ENCODE measurements around the gene CCM2.
A peak's percentile ranks its signal among the peaks of the same experiment; 100 is the strongest.
"Not testable (repeated sequence)": the region's sequence is repeated elsewhere in the genome, so short reads cannot be mapped to it uniquely, and the experiment has no call there.

The CCM2 gene

GRCh38 chr7:44981035-44981706, 18.8 kb upstream of the CCM2 start:
- no peak for DNase-seq (ENCODE audit: low read depth, low spot score)

DNA sequence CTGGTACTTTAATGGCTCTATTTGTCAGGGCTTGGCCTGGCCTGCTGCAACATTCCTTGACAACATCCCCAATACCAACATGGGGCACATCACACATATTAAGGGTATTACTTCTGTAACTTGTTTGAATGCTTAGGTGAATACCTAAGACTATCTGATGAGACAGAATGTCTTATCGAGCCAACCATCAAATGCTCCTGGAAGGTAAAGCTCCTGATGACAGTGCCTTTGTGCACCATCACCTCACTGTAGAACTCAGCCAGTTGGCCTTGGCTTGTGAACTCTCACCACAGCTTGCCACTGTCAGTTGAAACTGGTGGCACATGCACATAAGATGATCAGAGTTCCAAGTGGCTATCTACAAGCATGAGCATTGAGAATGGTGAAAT, 17.5 kb upstream of the CCM2 start:
- DNase-seq (ENCODE audit: low read depth, low spot score): no peak

GRCh38 chr7:44982970-44983369, 17.0 kb upstream of the CCM2 start:
- no peak for DNase-seq (ENCODE audit: low read depth, low spot score)

- no peak for DNase-seq (ENCODE audit: low read depth, low spot score)
Measured at GRCh38 chr7:44983742-44984477, 16.1 kb upstream of the CCM2 start.

DNA sequence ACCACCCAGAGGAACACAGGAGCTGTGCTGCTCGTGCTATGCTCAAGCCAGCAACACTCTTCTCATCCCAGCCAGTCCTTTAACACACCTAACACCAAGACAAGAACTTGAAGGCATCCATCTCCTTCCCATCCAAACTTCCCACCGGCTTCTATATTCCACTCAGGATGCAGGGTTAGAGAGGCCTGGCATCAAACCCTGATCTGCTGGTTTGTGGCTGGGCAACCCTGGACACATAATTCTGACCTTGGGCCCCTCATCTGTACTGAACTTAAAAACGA, 15.6 kb upstream of the CCM2 start:
- DNase-seq (ENCODE audit: low read depth, low spot score): no peak

DNA sequence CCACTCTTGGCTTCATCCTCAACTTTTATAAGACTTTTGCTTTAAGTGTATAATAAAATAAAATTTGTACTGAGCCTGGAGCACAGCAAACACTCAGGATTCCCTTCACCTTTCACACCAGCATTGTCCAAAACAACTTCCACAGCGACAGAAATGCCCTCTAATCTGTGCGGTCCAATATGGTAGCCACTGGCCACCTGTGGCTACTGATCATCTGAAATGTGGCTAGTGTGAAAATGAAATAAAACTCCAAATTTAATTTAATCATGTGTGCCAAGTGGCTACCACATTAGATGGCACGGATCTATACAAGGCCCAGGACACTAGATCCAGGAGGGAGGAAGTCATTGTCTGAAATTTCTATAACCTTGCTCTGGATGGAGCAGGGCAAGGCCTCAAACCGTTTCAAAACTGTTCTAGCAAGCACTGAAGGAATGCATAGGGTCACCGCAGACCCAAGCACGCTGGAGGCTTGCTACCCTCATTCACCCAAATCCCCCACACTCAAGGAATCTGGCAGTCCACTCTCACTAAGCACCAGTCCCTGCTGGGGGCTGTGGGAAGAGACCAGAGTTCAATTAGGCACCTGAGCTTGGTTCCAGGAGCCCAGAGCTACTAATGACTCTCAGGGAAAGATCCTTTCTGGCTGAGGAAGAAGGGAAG, 14.8 kb upstream of the CCM2 start:
- no peak for DNase-seq (ENCODE audit: low read depth, low spot score)

GRCh38 chr7:44985900-44986217, 14.1 kb upstream of the CCM2 start:
- no peak for DNase-seq (ENCODE audit: low read depth, low spot score)

DNA sequence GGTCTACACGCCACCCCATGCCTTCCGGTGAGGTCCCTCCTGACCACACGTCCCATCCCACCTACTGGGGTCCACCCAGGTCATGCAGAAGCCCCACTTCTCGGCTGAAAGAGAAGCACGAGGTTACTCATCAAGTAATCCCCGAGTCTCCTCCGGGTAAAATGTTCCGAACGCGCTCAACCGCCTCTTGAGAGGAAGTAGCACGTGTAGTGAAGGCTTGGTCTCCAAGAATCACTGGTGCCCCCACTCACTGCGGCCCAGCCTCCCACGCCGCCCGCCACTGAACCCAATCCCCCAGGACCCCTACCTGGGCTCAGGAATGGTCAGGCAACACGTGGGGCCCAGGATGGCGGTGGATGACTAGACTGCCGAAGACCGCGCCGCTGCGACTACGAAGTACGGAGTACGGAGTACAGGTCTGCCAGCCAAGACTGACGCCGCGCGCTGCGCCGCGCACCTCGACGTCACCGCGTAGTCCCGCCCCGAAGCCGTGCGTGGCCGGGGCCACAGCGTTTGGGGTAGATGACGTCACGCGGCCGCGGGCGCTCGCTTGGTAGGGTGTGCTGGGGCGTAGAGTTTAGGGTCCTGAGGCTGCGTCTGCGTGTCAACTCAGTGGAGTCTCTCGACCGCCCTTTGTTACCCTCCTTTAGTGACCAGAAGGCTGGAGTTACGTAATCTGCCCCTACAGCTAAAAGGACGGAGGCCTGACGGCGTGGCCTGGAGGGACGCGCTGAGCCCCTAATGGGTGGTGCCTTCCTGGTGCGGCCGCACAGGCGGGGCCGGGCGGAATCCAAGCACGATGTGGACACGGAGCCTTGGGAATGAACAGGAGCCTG, 13.6 kb upstream of the CCM2 start:
- DNase-seq (ENCODE audit: low read depth, low spot score): peak; percentile 88

GRCh38 chr7:44987457-44987856, 12.5 kb upstream of the CCM2 start:
- no peak for DNase-seq (ENCODE audit: low read depth, low spot score)

DNA sequence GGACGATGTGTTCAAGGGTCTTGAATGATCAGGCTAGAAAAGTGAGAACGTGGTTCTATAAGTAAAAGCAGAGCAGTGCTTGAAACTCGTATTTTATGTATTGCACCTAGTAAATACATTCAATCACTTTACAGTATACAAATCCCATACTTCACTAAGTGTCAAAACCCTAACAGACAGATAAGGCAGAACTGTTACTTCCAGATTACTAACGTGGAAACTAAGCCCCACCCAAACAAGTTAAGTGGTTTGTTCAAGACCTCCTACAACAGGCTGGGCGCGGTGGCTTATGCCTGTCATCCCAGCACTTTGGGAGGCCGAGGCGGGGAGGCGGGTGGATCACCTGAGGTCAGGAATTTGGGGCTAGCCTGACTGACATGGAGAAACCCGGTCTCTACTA, 12.0 kb upstream of the CCM2 start:
- DNase-seq (ENCODE audit: low read depth, low spot score): no peak

- no peak for DNase-seq (ENCODE audit: low read depth, low spot score)
Measured at GRCh38 chr7:44988701-44989100, 11.3 kb upstream of the CCM2 start.

DNA sequence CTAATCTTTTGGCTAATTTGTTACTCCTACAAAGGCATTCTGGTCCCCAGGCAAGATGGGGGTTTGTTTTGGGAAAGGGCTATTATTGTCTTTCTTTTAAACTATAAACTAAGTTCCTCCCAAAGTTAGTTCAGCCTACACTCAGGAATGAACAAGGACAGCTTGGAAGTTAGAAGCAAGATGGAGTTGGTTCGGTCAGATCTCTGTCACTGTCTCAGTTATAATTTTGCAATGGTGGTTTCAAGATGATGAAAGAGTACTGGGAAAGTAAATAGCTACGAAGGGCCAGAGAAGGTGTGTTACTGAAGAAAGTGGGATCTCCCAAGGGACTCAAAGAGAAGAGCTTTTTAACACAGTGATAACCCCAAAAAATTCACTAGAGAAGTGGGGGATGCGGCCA, 10.9 kb upstream of the CCM2 start:
- DNase-seq (ENCODE audit: low read depth, low spot score): no peak

- no peak for DNase-seq (ENCODE audit: low read depth, low spot score)
Measured at GRCh38 chr7:44990109-44991023, 9.6 kb upstream of the CCM2 start.

- DNase-seq (ENCODE audit: low read depth, low spot score): not testable (repeated sequence)
Measured at GRCh38 chr7:44992004-44992795, 7.8 kb upstream of the CCM2 start.

GRCh38 chr7:44994877-44995554, 5.0 kb upstream of the CCM2 start:
- DNase-seq (ENCODE audit: low read depth, low spot score): no peak

DNA sequence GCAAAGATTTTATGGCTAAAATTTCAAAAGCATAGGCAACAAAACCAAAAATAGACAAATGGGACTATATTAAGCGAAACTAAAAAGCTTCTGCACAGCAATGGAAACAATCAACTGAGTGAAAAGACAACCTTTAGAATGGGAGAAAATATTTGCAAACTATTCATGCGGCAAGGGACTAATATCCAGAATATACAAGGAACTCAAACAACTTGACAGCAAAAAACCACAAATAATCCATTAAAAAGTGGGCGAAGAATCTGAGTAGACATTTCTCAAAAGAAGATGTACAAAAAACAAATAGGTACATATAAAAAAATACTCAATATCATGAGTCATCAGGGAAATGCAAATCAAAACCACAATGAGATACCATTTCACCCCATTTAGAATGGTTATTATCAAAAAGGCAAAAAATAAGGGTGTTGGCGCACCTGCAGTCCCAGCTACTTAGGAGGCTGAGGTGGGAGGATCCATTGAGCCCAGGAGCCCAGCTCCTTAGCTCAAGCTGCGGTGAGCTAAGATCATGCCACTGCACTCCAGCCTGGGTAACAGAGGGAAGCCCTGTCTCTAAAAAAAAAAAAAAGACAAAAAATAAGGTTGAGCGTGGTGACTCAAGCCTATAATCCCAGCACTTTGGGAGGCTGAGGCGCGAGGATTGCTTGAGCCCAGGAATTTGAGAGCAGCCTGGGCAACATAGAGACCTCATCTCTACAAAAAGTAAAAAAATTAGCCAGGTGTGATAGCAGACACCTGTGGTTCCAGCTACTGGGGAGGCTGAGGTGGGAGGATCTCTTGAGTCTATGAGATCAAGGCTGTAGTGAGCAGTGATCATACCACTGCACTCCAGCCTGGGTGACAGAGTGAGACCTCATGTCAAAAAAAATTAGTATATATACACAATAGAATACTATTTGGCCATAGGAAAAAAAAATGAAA, 4.2 kb upstream of the CCM2 start:
- no peak for DNase-seq (ENCODE audit: low read depth, low spot score)

DNA sequence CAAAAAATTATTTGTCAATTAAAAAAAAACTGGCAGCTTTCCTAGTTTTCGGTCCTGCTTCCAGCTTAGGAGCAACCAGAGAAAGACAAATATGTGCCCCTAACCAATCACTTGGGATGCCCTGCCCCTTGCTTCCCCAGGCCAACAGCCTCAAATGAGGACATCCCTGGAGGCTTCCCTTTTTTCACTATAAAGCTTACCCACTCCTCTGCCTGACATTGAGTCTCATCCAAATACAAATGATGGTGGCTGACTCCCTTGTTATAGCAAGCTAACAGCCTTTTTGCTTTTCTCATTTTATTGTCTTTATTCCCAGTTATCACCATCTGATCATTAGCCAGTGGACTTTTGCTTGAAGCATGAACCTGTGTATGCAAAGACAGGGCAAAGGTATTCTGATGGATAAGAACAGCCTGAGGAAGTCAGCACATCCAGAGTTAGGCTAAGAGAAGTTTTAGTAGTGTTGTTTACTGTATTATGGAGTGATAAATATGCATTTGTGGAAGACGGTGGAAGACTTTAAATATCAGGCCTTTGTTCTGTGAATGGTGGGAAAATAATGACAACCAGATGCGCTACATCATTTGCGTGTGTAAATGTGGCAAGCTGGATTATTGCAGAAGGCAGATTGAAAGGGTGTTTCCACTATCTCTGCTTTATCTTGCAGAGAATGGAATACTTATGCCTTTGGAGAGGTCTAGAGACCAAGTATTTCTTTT, 1.7 kb upstream of the CCM2 start:
- no peak for DNase-seq (ENCODE audit: low read depth, low spot score)
